Osteocyte (in vitro differentiated cells): Measurements from ENCODE around the gene FNBP1L. TPM values are rescaled to one million over a fixed set of nuclear protein-coding genes. Genes with fewer than 3 reads are reported as not detected.

Source experiments
- DNase-seq: peaks from one replicate; pipeline ENCODE4 v3.0.0; 2021; ENCODE audit warnings: mixed read lengths; ENCODE audit not compliant: unreplicated experiment; ENCODE audit errors: extremely low spot score
- H3K27ac Mint-ChIP-seq: one replicate; pipeline ENCODE4 v1.8.0; 2021; ENCODE audit warnings: mild to moderate bottlenecking, mixed read lengths; ENCODE audit not compliant: unreplicated experiment
- H3K27me3 Mint-ChIP-seq: one replicate; pipeline ENCODE4 v1.8.0; 2021; ENCODE audit warnings: mixed read lengths; ENCODE audit not compliant: unreplicated experiment
- H3K36me3 Mint-ChIP-seq: one replicate; pipeline ENCODE4 v1.8.0; 2021; ENCODE audit warnings: mixed read lengths; ENCODE audit not compliant: unreplicated experiment
- H3K4me1 Mint-ChIP-seq: one replicate; pipeline ENCODE4 v1.8.0; 2021; ENCODE audit warnings: mixed read lengths; ENCODE audit not compliant: unreplicated experiment
- H3K4me3 Mint-ChIP-seq: one replicate; pipeline ENCODE4 v1.8.0; 2021; ENCODE audit warnings: mild to moderate bottlenecking, moderate library complexity, mixed read lengths; ENCODE audit not compliant: unreplicated experiment
- H3K9me3 Mint-ChIP-seq: one replicate; pipeline ENCODE4 v1.8.0; 2021; ENCODE audit warnings: mixed read lengths; ENCODE audit not compliant: unreplicated experiment
- total RNA-seq: library from RNA; stranded (reverse); gene quantifications from 2 replicates; pipeline ENCODE4 v1.2.1, GENCODE V29; 2021
- TF ChIP-seq, protein P1 (sequence below): fragments of 200-600 bp; sonication (generic); IDR thresholded peaks from 2 replicates; pipeline ENCODE4 v1.5.0; 2021; ENCODE audit warnings: antibody characterized with exemption, mild to moderate bottlenecking, moderate library complexity

Gene FNBP1L
- total RNA-seq, 1 donor from 2014 or later, result 63.3 TPM

DNA sequence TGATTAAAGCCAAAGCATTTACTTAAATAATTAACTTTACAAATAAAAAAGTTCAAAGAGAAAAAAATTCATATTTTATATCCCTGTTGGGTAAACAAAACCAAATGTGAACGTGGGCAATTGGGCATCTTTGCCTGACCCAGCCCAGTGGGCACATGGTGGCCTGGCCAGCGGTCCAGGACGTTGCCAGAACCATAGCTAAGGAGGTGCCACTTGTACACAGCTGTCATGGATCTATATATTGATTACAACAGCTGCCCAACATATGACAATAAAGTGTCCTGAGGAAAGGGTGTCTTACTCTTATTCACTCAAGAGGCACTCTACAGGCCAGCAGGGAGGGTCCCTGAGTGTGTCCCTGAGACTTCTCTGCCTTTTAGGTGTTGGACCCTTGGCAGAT, 155.2 kb downstream of the FNBP1L start:
- Mint-ChIP-seq H3K36me3 (peaks cover 3% of the 10 kb centered on the region), H3K27me3 (no peaks in the 10 kb centered on the region), H3K4me3 (no peak overlapping the region), H3K9me3 (no peaks in the 10 kb centered on the region), H3K4me1 (peaks cover 48% of the 10 kb centered on the region), H3K27ac (no peak overlapping the region)
- DNase-seq, result no peak
- TF ChIP-seq, protein P1, sequence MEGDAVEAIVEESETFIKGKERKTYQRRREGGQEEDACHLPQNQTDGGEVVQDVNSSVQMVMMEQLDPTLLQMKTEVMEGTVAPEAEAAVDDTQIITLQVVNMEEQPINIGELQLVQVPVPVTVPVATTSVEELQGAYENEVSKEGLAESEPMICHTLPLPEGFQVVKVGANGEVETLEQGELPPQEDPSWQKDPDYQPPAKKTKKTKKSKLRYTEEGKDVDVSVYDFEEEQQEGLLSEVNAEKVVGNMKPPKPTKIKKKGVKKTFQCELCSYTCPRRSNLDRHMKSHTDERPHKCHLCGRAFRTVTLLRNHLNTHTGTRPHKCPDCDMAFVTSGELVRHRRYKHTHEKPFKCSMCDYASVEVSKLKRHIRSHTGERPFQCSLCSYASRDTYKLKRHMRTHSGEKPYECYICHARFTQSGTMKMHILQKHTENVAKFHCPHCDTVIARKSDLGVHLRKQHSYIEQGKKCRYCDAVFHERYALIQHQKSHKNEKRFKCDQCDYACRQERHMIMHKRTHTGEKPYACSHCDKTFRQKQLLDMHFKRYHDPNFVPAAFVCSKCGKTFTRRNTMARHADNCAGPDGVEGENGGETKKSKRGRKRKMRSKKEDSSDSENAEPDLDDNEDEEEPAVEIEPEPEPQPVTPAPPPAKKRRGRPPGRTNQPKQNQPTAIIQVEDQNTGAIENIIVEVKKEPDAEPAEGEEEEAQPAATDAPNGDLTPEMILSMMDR, result no peak

DNA sequence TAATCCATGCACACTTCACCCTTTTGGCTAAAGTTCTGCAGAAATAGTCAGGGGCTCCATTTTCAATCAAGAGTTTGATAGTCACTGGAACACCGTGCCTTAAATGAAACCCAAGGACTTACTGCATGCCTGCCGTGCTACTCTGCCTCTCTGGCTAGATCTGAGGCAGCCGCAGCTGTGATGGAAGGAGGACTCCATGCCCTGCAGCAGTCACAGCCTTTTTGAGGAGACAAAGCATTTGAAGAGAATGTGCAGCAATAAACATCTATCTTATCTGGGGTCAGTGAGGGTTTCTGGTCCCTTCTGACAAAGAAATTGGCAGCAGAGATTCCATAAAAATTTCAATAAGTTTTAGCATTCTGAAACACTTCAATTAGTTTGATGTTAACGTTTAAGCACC, 155.7 kb downstream of the FNBP1L start:
- Mint-ChIP-seq H3K9me3 (no peaks in the 10 kb centered on the region), H3K36me3 (peaks cover 3% of the 10 kb centered on the region), H3K4me1 (peaks cover 51% of the 10 kb centered on the region), H3K27ac (no peak overlapping the region), H3K4me3 (no peak overlapping the region), H3K27me3 (no peaks in the 10 kb centered on the region)
- no peak for DNase-seq
- TF ChIP-seq, protein P1, result no peak

Other genes starting within 250 kb of the FNBP1L start
- 60.9 and 61.7 TPM in 2 replicates for gene DR1, start 102.2 kb upstream of the FNBP1L start, total RNA-seq
- 7.9 and 8.8 TPM in 2 replicates for gene BCAR3, start 233.7 kb downstream of the FNBP1L start, total RNA-seq